HL-60/S4 treated with retinoic acid at 250 ng/mL for 4 days and 3 days (cell line): ENCODE data around the gene ATP6V0D1.
"Not testable (repeated sequence)": the region's sequence is repeated elsewhere in the genome, so short reads cannot be mapped to it uniquely, and the experiment has no call there.

Experiments
- in situ Hi-C: fragments of 300-500 bp; cut with MboI; formaldehyde crosslinking; loops from 2 replicates; pipeline ENCODE4 v1.7.0; 2022; ENCODE audit warnings: low sequenced_read_pairs

ATP6V0D1 gene

GRCh38 chr16:67430977-67431774 is 49.8 kb downstream of the ATP6V0D1 start, which contains the start of gene HSD11B2:
TSS of gene HSD11B2 (plus strand) at chr16:67431121. CDS start at chr16:67431249, 128 bp downstream.
- in situ Hi-C loops = loop anchor here (25.0 kb wide), 1 partner anchor 469 kb away; the partner anchor contains the start of gene CES3

- in situ Hi-C loops = loop anchor here (25.0 kb wide), 1 partner anchor 468 kb away; the partner anchor contains the start of gene CES3
Observed at GRCh38 chr16:67430504-67430976, 50.4 kb downstream of the ATP6V0D1 start.

- in situ Hi-C loops = loop anchor here (25.0 kb wide), 1 partner anchor 468 kb away; the partner anchor contains the start of gene CES3
Observed at GRCh38 chr16:67429799-67430503, 51.0 kb downstream of the ATP6V0D1 start.

- in situ Hi-C loops = loop anchor here (25.0 kb wide), 1 partner anchor 467 kb away; the partner anchor contains the start of gene CES3
Observed at GRCh38 chr16:67429053-67429798, 51.7 kb downstream of the ATP6V0D1 start.

- in situ Hi-C loops = loop anchor here (25.0 kb wide), 1 partner anchor 466 kb away; the partner anchor contains the start of gene CES3
Observed at GRCh38 chr16:67428146-67428731, 52.7 kb downstream of the ATP6V0D1 start.

- in situ Hi-C loops = loop anchor here (25.0 kb wide), 1 partner anchor 465 kb away; the partner anchor contains the start of gene CES3
Observed at GRCh38 chr16:67426950-67427349, 54.0 kb downstream of the ATP6V0D1 start.

- in situ Hi-C loops = loop anchor here (25.0 kb wide), 1 partner anchor 464 kb away; the partner anchor contains the start of gene CES3
Observed at GRCh38 chr16:67426022-67426421, 54.9 kb downstream of the ATP6V0D1 start.

GRCh38 chr16:67425580-67425979 is 55.4 kb downstream of the ATP6V0D1 start:
- in situ Hi-C loops = loop anchor here (25.0 kb wide), 1 partner anchor 463 kb away; the partner anchor contains the start of gene CES3

GRCh38 chr16:67425061-67425460 is 55.9 kb downstream of the ATP6V0D1 start:
- in situ Hi-C loops = loop anchor here (25.0 kb wide), 1 partner anchor 463 kb away; the partner anchor contains the start of gene CES3

GRCh38 chr16:67424261-67424615 is 56.7 kb downstream of the ATP6V0D1 start:
- in situ Hi-C loops = no loop called here

GRCh38 chr16:67423611-67424260 is 57.2 kb downstream of the ATP6V0D1 start:
- in situ Hi-C loops = no loop called here

- in situ Hi-C loops = no loop called here
Observed at GRCh38 chr16:67423015-67423414, 57.9 kb downstream of the ATP6V0D1 start.

GRCh38 chr16:67421030-67421429 is 59.9 kb downstream of the ATP6V0D1 start:
- in situ Hi-C loops = no loop called here

- in situ Hi-C loops = no loop called here
Observed at GRCh38 chr16:67419931-67420330, 61.0 kb downstream of the ATP6V0D1 start.

GRCh38 chr16:67419502-67419901 is 61.5 kb downstream of the ATP6V0D1 start:
- in situ Hi-C loops = no loop called here

GRCh38 chr16:67417333-67418061 is 63.5 kb downstream of the ATP6V0D1 start:
- in situ Hi-C loops = no loop called here

- in situ Hi-C loops = no loop called here
Observed at GRCh38 chr16:67415872-67416793, 64.8 kb downstream of the ATP6V0D1 start, which contains the start of gene ZDHHC1. TSS of gene ZDHHC1 (minus strand) at chr16:67416477. CDS start at chr16:67407775, 8,702 bp downstream.

GRCh38 chr16:67415421-67415820 is 65.5 kb downstream of the ATP6V0D1 start:
- in situ Hi-C loops = not testable (repeated sequence)
